ENCODE measurements around the gene GRIK4.

The GRIK4 gene

DNA sequence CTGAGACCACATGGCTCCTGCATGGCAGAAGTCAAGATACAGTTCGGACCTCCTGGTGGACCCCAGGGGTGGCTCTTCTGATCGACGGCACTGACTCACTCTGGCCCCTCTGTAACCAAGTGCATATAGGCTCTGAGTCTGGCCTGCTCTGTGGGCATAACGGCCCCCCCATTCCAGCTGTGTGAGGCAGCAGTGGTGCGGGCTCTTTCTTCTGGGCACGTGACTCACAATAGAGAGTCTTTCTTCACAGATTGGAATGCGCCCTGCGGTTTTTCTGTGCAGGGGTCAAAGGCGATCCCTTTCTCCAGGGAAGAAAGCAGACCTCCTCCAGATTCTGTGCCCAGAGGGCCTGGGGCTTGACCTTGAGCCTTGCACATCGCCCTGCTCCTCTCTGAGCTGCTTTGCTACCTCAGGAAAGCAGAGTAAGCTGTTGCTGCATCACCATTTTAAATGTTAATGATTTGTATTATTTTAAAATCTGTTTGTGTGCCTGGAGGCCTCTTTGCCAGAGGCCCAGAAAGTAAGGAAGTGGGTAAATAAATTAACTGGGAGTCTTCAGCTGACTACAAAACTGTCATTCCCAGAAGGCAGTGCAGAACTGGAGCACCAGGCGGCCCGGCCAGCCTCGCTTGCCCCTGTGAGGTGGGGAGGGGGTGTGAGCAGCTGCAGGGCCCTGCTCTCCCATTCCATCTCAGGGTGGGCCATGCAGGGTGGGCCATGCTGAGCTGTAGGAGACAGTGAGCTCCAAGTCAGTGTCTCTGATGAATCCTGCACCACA lies 199.0 kb downstream of the GRIK4 start:
- H3K27me3 ChIP-seq (ENCODE audit: control insufficient read depth, insufficient read depth, low read length), result no peaks in the 10 kb centered on the region; the same call in 1 of the 2 replicates
- H3K36me3 ChIP-seq (ENCODE audit: control insufficient read depth, insufficient read depth, low read length), result no peaks in the 10 kb centered on the region
- H3K9me3 ChIP-seq (ENCODE audit: control insufficient read depth, insufficient read depth, low read depth, low read length), result 0 out of 2 replicates have a peak, but pooled peaks cover 2% of the 10 kb centered on the region
- H3K27ac ChIP-seq (ENCODE audit: low read depth, low read length), result no peak overlapping the region
- peaks cover 40% of the 10 kb centered on the region for H3K4me1 ChIP-seq (ENCODE audit: control insufficient read depth, insufficient read depth, low read length)
- no peak overlapping the region for H3K4me3 ChIP-seq (ENCODE audit: low read depth, low read length)
- no peak overlapping the region for H3K9ac ChIP-seq (ENCODE audit: low read length)

DNA sequence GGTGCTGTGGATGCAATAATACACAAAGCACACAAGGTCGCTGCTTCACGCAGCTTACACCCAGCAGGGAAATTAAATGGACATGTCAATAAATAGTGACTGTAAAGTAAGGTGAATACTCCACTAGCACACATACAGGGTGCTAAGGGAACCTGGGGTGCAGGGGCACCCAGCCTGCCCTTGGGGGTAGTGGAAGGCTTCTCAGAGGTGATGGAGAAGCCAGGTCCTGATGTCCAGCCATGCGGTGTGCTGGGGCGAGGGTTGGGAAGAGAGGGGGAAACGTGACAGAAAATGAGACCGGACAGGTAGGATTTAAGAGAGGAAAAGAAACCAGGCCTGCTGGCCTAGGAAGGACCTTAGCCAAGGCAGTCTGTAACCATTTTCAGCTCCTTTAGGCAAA lies 200.5 kb downstream of the GRIK4 start:
- peaks cover 41% of the 10 kb centered on the region for H3K4me1 ChIP-seq (ENCODE audit: control insufficient read depth, insufficient read depth, low read length)
- no peak overlapping the region for H3K4me3 ChIP-seq (ENCODE audit: low read depth, low read length)
- H3K36me3 ChIP-seq (ENCODE audit: control insufficient read depth, insufficient read depth, low read length), result no peaks in the 10 kb centered on the region
- H3K9ac ChIP-seq (ENCODE audit: low read length), result no peak overlapping the region
- H3K27ac ChIP-seq (ENCODE audit: low read depth, low read length), result no peak overlapping the region
- 0 out of 2 replicates have a peak, but pooled peaks cover 1% of the 10 kb centered on the region for H3K9me3 ChIP-seq (ENCODE audit: control insufficient read depth, insufficient read depth, low read depth, low read length)
- no peaks in the 10 kb centered on the region; the same call in 1 of the 2 replicates for H3K27me3 ChIP-seq (ENCODE audit: control insufficient read depth, insufficient read depth, low read length)

DNA sequence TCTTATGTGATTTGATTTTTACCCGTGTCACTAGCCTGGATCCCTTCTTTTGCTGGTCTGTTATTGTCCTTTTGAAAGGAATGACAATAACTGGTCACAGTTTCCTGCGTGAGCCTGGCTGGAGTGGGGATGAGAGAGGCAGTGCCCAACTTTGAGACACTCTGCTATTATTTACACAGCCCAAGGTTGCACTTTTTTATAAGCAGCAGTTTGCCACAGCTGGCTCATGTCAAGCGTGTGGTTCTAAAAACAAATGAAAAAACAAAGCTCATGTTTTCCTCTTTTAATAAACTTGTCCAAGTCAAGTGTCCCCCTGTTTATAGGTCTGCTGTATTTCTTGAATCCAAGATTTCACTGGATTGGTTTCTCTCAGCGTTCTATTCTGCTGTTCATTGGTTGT lies 201.3 kb downstream of the GRIK4 start:
- no peaks in the 10 kb centered on the region; the same call in 1 of the 2 replicates for H3K27me3 ChIP-seq (ENCODE audit: control insufficient read depth, insufficient read depth, low read length)
- no peaks in the 10 kb centered on the region for H3K9me3 ChIP-seq (ENCODE audit: control insufficient read depth, insufficient read depth, low read depth, low read length)
- no peak overlapping the region for H3K9ac ChIP-seq (ENCODE audit: low read length)

DNA sequence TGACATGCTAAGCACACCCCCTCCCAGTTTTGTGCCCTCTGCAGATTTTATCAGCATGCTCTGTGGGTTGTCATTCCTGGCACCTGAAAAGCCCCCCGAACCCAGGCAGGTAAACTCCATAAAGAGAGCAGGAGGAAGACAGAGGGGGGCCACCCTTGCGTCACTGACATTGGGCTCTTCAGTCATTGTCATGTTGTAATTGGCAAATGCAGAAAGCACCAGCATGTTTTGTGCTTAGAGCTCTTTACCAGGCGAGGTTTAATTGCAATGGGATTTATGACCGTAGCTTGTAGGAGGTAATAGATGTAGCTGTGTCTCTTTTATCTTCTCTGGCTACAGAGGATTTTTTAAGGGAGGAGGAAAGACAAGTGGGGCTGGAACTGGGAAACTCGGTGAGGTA lies 201.7 kb downstream of the GRIK4 start:
- H3K4me3 ChIP-seq (ENCODE audit: low read depth, low read length), result no peak overlapping the region
- peaks cover 53% of the 10 kb centered on the region for H3K4me1 ChIP-seq (ENCODE audit: control insufficient read depth, insufficient read depth, low read length)
- no peaks in the 10 kb centered on the region; the same call in 1 of the 2 replicates for H3K27me3 ChIP-seq (ENCODE audit: control insufficient read depth, insufficient read depth, low read length)
- H3K9me3 ChIP-seq (ENCODE audit: control insufficient read depth, insufficient read depth, low read depth, low read length), result no peaks in the 10 kb centered on the region
- no peak overlapping the region for H3K27ac ChIP-seq (ENCODE audit: low read depth, low read length)
- H3K36me3 ChIP-seq (ENCODE audit: control insufficient read depth, insufficient read depth, low read length), result no peaks in the 10 kb centered on the region
- H3K9ac ChIP-seq (ENCODE audit: low read length), result no peak overlapping the region

More for the DNA sequence above, 201.3 kb downstream of the GRIK4 start:
- H3K27ac ChIP-seq (ENCODE audit: low read depth, low read length), result no peak overlapping the region
- H3K4me1 ChIP-seq (ENCODE audit: control insufficient read depth, insufficient read depth, low read length), result peaks cover 49% of the 10 kb centered on the region
- no peak overlapping the region for H3K4me3 ChIP-seq (ENCODE audit: low read depth, low read length)
- no peaks in the 10 kb centered on the region for H3K36me3 ChIP-seq (ENCODE audit: control insufficient read depth, insufficient read depth, low read length)

DNA sequence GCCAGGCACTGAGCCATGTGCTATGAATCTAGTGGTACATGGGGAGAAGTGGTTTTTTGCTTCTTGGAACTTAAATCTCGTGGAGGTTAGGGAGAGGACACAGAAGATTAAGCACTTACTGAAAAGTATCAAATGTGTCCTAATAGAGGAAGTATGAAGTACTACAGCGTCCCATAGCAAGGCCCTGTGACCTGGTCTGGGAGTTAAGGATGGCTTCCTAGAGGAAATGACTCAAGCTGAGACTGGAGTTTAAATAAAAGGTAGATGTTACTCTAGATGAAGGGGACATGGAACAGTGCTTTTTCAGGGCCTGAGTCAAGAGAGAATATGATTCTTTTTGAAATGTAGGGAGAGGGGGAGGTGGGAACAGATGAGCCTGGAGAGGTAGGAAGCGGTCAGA lies 202.9 kb downstream of the GRIK4 start:
- no peaks in the 10 kb centered on the region; the same call in 1 of the 2 replicates for H3K27me3 ChIP-seq (ENCODE audit: control insufficient read depth, insufficient read depth, low read length)
- no peak overlapping the region for H3K4me3 ChIP-seq (ENCODE audit: low read depth, low read length)
- H3K9ac ChIP-seq (ENCODE audit: low read length), result no peak overlapping the region
- H3K27ac ChIP-seq (ENCODE audit: low read depth, low read length), result no peak overlapping the region
- H3K9me3 ChIP-seq (ENCODE audit: control insufficient read depth, insufficient read depth, low read depth, low read length), result no peaks in the 10 kb centered on the region
- H3K36me3 ChIP-seq (ENCODE audit: control insufficient read depth, insufficient read depth, low read length), result no peaks in the 10 kb centered on the region
- H3K4me1 ChIP-seq (ENCODE audit: control insufficient read depth, insufficient read depth, low read length), result peaks cover 64% of the 10 kb centered on the region

DNA sequence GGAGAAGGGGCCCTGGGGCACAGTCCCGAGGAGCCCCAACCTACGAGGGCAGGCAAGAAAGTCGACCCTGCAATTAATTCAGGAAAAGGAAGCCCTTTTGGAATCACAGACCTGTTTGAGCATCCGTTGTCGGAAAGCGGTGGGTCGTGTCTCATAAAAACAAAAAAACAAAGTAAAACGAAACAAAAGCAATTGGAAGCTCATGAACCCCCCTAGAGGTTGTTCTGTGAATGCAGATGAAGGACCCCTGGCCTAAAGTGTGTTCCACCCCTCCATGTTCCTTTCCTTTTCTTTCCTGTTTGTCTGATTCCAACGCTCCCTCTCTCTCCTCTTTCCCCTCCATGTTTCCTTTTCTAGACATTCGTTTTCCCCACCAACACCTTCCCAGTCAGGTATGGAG lies 203.7 kb downstream of the GRIK4 start:
- H3K36me3 ChIP-seq (ENCODE audit: control insufficient read depth, insufficient read depth, low read length), result no peaks in the 10 kb centered on the region
- peaks cover 64% of the 10 kb centered on the region for H3K4me1 ChIP-seq (ENCODE audit: control insufficient read depth, insufficient read depth, low read length)
- H3K4me3 ChIP-seq (ENCODE audit: low read depth, low read length), result no peak overlapping the region
- no peaks in the 10 kb centered on the region for H3K9me3 ChIP-seq (ENCODE audit: control insufficient read depth, insufficient read depth, low read depth, low read length)
- H3K27me3 ChIP-seq (ENCODE audit: control insufficient read depth, insufficient read depth, low read length), result no peaks in the 10 kb centered on the region; the same call in 1 of the 2 replicates
- no peak overlapping the region for H3K27ac ChIP-seq (ENCODE audit: low read depth, low read length)
- no peak overlapping the region for H3K9ac ChIP-seq (ENCODE audit: low read length)

DNA sequence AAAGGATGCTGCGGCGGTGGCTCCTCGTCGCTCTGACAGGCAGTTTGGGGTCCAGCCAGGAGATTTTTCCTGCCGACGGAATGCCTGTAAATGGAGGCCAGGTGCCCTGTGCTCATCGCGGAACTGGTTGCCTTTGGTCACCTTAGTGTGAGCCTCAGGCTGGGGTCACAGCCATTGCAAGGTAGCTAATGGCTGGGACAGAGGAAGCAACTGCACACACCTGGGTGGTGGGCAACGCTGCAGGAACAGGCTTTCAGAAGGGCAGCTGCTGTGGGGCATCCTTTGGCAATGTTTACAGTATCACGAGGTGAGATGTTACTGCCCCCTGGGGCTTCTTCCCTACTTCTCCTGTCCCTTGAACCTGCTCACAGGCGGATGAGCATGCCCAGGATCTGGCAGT lies 205.5 kb downstream of the GRIK4 start:
- H3K4me1 ChIP-seq (ENCODE audit: control insufficient read depth, insufficient read depth, low read length), result peaks cover 51% of the 10 kb centered on the region
- no peak overlapping the region for H3K4me3 ChIP-seq (ENCODE audit: low read depth, low read length)

DNA sequence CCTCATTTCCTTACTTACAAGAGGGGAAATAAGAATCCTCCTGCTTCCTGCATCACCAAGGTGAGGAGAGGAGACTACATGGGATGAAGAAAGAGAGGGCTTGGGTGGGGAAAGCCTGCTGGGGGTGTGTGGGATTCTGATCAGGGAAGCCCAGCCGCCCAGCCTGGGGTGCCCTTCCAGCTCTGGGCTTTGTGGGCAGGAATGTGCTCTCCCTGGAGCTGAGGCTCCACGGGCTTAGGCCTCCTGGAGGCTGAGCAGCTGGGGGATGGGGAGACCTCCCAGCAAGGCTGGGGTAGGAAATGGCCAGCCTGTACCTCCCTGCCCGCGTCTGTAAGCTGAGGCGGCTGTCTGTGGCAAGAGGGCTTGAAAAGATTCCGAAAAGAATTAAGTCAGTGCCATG lies 206.1 kb downstream of the GRIK4 start:
- Histone ChIP-seq H3K9ac (ENCODE audit: low read length) (no peak overlapping the region), H3K36me3 (ENCODE audit: control insufficient read depth, insufficient read depth, low read length) (no peaks in the 10 kb centered on the region), H3K27ac (ENCODE audit: low read depth, low read length) (no peak overlapping the region), H3K4me3 (ENCODE audit: low read depth, low read length) (no peak overlapping the region), H3K4me1 (ENCODE audit: control insufficient read depth, insufficient read depth, low read length) (peaks cover 52% of the 10 kb centered on the region), H3K9me3 (ENCODE audit: control insufficient read depth, insufficient read depth, low read depth, low read length) (no peaks in the 10 kb centered on the region), H3K27me3 (ENCODE audit: control insufficient read depth, insufficient read depth, low read length) (no peaks in the 10 kb centered on the region; the same call in 1 of the 2 replicates)

More for the DNA sequence above, 205.5 kb downstream of the GRIK4 start:
- H3K9ac ChIP-seq (ENCODE audit: low read length), result no peak overlapping the region
- no peaks in the 10 kb centered on the region; the same call in 1 of the 2 replicates for H3K27me3 ChIP-seq (ENCODE audit: control insufficient read depth, insufficient read depth, low read length)
- no peak overlapping the region for H3K27ac ChIP-seq (ENCODE audit: low read depth, low read length)
- H3K36me3 ChIP-seq (ENCODE audit: control insufficient read depth, insufficient read depth, low read length), result no peaks in the 10 kb centered on the region
- H3K9me3 ChIP-seq (ENCODE audit: control insufficient read depth, insufficient read depth, low read depth, low read length), result no peaks in the 10 kb centered on the region

DNA sequence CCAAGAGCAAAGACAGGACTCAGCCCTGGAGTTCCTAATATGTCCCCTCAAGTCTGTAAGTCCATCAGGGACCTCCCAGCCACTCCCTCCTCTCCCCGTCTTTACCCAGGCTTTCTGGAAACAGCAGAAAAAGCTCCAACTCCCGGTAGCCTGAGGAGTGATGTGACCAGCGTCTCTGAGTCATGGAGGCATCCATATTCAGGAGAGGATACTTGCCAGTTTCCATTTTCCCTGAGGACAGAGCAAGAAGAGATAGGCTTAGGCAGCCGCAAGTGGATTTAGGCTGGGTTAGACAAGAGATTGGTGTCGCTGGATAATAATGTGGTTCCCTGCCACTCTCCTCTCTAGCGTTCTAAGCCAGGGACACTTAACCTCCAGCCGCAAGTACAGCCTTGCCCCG lies 206.6 kb downstream of the GRIK4 start:
- no peak overlapping the region for H3K9ac ChIP-seq (ENCODE audit: low read length)
- H3K36me3 ChIP-seq (ENCODE audit: control insufficient read depth, insufficient read depth, low read length), result no peaks in the 10 kb centered on the region
- H3K4me3 ChIP-seq (ENCODE audit: low read depth, low read length), result no peak overlapping the region
- peaks cover 54% of the 10 kb centered on the region for H3K4me1 ChIP-seq (ENCODE audit: control insufficient read depth, insufficient read depth, low read length)
- no peaks in the 10 kb centered on the region for H3K9me3 ChIP-seq (ENCODE audit: control insufficient read depth, insufficient read depth, low read depth, low read length)
- no peaks in the 10 kb centered on the region; the same call in 1 of the 2 replicates for H3K27me3 ChIP-seq (ENCODE audit: control insufficient read depth, insufficient read depth, low read length)
- no peak overlapping the region for H3K27ac ChIP-seq (ENCODE audit: low read depth, low read length)

DNA sequence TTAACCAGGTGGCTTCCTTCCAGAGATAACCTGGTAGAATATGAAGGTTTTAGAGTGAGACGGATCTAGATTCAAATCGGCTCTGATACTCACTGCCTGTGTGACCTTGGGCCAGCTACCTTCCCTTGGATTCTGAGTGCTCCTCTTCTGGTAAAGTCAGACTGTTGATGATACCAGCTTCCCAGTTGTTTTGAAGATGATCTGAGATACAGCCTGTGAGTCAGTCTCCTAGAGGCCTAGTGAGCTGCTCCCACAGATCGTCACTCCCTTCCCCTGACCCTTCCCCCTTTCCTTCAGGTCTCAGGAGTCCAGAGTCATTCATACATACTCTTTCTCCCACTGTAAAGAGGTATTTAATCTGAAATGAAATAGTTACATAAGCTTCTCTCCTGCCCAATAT lies 207.8 kb downstream of the GRIK4 start:
- H3K27ac ChIP-seq (ENCODE audit: low read depth, low read length), result no peak overlapping the region
- H3K36me3 ChIP-seq (ENCODE audit: control insufficient read depth, insufficient read depth, low read length), result no peaks in the 10 kb centered on the region
- H3K9ac ChIP-seq (ENCODE audit: low read length), result no peak overlapping the region
- no peaks in the 10 kb centered on the region for H3K9me3 ChIP-seq (ENCODE audit: control insufficient read depth, insufficient read depth, low read depth, low read length)
- H3K4me3 ChIP-seq (ENCODE audit: low read depth, low read length), result no peak overlapping the region
- H3K4me1 ChIP-seq (ENCODE audit: control insufficient read depth, insufficient read depth, low read length), result peaks cover 44% of the 10 kb centered on the region
- H3K27me3 ChIP-seq (ENCODE audit: control insufficient read depth, insufficient read depth, low read length), result no peaks in the 10 kb centered on the region; the same call in 1 of the 2 replicates

DNA sequence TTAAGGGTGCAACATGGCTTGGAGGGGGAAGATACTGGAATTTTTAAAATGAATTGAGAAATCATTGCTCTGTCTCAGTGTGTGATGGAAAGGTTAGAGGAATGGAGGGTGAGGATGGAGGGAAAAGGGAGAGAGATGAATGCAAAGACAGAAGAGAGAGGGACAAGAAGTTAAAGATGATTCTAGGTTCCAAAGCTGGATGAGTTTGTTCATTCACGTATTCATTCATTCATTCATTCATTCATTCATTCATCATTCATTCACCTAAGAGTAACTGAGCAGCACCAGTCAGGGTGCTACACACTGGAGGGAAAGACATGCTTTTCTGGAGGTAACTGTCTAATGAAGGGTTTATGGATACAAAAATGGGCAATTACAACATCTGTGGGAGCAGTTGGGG lies 209.2 kb downstream of the GRIK4 start:
- H3K4me3 ChIP-seq (ENCODE audit: low read depth, low read length), result no peak overlapping the region
- H3K27me3 ChIP-seq (ENCODE audit: control insufficient read depth, insufficient read depth, low read length), result no peaks in the 10 kb centered on the region; the same call in 1 of the 2 replicates

More for the DNA sequence above, 209.2 kb downstream of the GRIK4 start:
- peaks cover 4% of the 10 kb centered on the region for H3K9me3 ChIP-seq (ENCODE audit: control insufficient read depth, insufficient read depth, low read depth, low read length)
- no peak overlapping the region for H3K9ac ChIP-seq (ENCODE audit: low read length)
- H3K27ac ChIP-seq (ENCODE audit: low read depth, low read length), result no peak overlapping the region
- no peaks in the 10 kb centered on the region for H3K36me3 ChIP-seq (ENCODE audit: control insufficient read depth, insufficient read depth, low read length)
- peaks cover 32% of the 10 kb centered on the region for H3K4me1 ChIP-seq (ENCODE audit: control insufficient read depth, insufficient read depth, low read length)
